GM11168 (cell line): Measurements from ENCODE around the gene OR11H12.
"Not testable (repeated sequence)": the region's sequence is repeated elsewhere in the genome, so short reads cannot be mapped to it uniquely, and the experiment has no call there.

ENCODE experiments used
- in situ Hi-C: fragments of 300-500 bp; cut with MboI; formaldehyde crosslinking; loops from one replicate; pipeline ENCODE4 v1.12.0; 2022; ENCODE audit warnings: low sequenced_read_pairs; ENCODE audit not compliant: unreplicated experiment

The OR11H12 gene, protein sequence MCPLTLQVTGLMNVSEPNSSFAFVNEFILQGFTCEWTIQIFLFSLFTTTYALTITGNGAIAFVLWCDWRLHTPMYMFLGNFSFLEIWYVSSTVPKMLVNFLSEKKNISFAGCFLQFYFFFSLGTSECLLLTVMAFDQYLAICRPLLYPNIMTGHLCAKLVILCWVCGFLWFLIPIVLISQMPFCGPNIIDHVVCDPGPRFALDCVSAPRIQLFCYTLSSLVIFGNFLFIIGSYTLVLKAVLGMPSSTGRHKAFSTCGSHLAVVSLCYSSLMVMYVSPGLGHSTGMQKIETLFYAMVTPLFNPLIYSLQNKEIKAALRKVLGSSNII

DNA sequence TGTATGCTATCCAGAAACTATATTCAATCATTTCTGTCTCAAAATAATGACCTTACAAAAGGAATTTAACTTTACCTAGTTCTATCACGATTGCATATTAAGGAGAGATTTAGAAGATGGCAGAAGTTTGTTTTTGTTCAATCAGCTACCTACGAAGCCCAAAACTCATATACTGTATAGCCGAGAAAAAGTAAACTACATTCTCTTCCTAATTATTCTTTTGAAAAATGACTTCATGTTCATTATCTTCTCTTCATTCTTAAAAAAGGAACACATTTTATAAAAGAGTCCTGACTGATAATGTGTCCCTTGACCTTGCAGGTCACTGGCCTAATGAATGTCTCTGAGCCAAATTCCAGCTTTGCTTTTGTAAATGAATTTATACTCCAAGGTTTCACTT lies at the start of gene OR11H12:
Gene OR11H12, plus strand, starts transcription at position 301 of the 400 bp plus-strand sequence. Its CDS starts 0 bp downstream, at position 301.
- in situ Hi-C loops = not testable (repeated sequence)

DNA sequence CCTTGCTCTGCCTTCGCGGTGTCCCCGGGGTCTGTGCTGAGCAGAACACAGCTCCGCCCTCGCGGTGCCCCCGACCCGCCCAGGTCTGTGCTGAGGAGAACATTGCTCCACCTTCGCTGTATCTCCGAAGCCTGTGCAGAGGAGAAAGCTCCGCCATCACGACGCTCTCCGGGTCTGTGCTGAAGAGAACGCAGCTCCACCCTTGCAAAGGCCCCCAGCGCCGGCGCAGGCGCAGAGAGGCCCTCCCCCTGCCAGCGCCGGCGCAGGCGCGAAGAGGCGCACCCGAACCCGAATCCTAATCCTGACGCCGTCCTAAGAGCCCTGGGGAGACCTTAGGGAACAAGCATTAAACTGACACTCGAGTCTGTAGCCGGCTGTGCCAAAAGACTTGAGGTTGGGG lies 18.0 kb upstream of the OR11H12 start:
- in situ Hi-C loops = not testable (repeated sequence)

GRCh38 chr14:18626610-18627213 lies 25.8 kb downstream of the OR11H12 start:
- in situ Hi-C loops = loop anchor here (5.0 kb wide), 1 partner anchor 1061 kb away; no protein-coding TSS in a partner anchor

- in situ Hi-C loops = not testable (repeated sequence)
Measured at GRCh38 chr14:18636066-18636465, 35.1 kb downstream of the OR11H12 start.

DNA sequence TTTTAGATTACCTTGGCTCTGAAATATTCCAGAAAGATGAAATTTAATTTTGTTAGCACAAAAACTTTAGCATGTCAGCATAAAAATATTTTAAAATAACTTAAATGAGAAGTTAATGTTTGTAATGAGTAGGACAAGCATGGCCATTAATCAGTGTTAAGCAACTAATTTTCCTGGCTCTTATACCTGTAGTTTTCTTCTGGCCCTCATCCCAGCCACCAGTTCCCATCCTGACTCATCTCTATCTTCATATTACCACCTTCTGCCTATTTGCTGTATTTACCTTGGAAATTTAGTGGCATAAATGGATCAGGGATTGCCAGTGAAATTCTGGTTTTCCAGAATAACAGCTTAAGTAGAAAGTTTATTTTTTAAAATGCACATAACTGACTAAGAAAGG lies 37.1 kb downstream of the OR11H12 start:
- in situ Hi-C loops = not testable (repeated sequence)

GRCh38 chr14:18638785-18639184 lies 37.9 kb downstream of the OR11H12 start:
- in situ Hi-C loops = not testable (repeated sequence)

DNA sequence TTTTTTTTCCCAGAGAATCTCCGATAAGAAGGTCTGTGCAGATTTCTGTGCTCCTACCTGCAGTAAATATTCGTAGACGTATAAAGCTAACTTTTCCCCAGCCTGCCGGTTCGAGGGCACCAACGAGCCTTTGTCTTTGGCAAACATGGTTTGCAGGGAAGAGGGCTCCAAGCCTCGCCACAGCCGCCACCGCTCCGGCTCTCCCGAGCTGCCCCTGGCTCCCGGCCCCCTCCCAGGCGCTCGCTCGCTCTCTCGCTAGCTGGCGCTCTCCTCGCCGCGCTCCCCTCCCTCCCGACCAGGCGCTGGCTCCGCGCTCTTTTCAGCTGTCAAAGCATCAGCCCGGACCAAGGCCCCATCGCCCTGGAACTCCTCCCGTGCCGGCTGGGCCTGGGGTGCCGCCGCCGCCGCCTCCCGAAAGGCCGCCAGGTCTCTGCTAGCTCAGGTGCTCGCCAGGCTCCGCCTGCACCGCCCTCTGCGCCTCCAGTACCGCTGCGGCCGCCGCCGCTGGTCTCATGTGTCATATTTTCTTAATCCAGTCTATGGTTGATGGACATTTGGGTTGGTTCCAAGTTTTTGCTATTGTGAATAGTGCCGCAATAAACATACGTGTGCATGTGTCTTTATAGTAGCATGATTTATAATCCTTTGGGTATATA lies 45.3 kb downstream of the OR11H12 start:
- in situ Hi-C loops = loop anchor here (5.0 kb wide), 1 partner anchor 1021 kb away; no protein-coding TSS in a partner anchor
